AG09309 (cell line): ENCODE results near the gene EIF1AX.

ENCODE experiments used
- DNase-seq: peaks from one replicate; pipeline ENCODE4 v3.0.0-alpha.2; 2010; ENCODE audit warnings: low read depth
- H3K4me3 ChIP-seq: 2 replicates; pipeline ENCODE4 v1.5.1; 2011; ENCODE audit warnings: mild to moderate bottlenecking, low read depth, low read length, moderate library complexity; ENCODE audit not compliant: control insufficient read depth
- TF ChIP-seq, protein P1 (sequence below): IDR thresholded peaks from 2 replicates; pipeline ENCODE4 v1.5.1; 2011; ENCODE audit warnings: mild to moderate bottlenecking, low read depth, low read length, inconsistent platforms; ENCODE audit not compliant: insufficient read depth, control insufficient read depth; ENCODE audit errors: missing control alignments

EIF1AX gene

DNA sequence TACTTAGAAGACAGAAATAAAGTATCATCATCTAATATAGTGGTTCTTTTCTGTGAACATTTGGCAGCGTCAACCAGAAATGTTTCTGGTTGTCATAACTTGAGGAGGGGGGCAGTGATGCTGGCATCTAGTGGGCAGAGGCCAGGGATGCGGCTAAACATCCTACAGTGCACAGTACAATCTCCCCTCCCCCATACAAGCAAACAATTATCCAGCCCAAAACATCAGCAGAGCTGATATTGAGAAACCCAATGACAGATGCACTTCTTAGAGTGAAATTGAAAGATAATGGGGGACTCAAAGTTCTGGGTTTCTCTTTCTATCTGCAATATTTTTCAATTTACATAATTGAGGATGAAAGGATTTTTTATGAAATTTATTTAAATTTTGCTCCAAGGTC, 1.9 kb upstream of the EIF1AX start:
- H3K4me3 ChIP-seq: no peak overlapping the region
- TF ChIP-seq, protein P1, sequence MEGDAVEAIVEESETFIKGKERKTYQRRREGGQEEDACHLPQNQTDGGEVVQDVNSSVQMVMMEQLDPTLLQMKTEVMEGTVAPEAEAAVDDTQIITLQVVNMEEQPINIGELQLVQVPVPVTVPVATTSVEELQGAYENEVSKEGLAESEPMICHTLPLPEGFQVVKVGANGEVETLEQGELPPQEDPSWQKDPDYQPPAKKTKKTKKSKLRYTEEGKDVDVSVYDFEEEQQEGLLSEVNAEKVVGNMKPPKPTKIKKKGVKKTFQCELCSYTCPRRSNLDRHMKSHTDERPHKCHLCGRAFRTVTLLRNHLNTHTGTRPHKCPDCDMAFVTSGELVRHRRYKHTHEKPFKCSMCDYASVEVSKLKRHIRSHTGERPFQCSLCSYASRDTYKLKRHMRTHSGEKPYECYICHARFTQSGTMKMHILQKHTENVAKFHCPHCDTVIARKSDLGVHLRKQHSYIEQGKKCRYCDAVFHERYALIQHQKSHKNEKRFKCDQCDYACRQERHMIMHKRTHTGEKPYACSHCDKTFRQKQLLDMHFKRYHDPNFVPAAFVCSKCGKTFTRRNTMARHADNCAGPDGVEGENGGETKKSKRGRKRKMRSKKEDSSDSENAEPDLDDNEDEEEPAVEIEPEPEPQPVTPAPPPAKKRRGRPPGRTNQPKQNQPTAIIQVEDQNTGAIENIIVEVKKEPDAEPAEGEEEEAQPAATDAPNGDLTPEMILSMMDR: no peak
- DNase-seq: no peak

DNA sequence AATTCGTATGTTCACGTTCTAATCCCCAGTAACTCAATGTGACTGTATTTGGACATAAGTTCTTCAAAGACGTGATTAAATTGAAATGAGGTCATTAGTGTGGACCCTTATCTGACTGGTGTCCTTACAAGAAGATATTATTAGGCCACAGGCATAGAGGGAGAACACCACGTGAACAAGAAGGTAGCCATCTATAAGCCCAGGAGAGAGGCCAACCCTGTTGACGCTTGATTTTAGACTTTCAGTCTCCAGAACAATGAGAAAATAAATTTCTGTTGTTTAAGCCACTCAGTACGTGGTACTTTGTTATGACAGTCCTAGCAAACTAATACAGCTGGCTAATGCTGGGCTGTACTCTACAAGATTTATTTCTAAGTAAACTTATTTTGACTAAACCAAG, 1.5 kb upstream of the EIF1AX start:
- H3K4me3 ChIP-seq: no peak overlapping the region

DNA sequence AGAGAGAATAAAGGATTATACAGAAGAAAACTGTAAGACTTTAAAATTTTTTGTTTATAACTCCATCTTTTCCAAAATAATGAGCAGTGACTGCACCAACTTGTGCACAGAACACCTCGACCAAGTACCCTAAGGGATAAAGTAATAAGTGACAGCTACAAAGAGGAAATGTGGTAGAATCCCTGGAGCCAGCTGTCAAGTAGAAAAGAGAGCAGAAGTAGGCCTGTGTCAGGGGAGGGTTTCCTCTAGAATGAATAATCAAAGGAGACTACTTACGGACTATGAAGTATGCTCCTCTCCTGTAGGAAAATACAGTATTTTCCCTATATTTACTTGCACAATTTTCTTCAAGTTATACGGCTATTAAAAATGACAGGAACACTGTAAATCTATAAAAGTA, 1.2 kb downstream of the EIF1AX start:
- peak overlapping the region; percentile 98 for H3K4me3 ChIP-seq
- TF ChIP-seq, protein P1: no peak
- no peak for DNase-seq

More for the DNA sequence above, 1.5 kb upstream of the EIF1AX start:
- TF ChIP-seq, protein P1: no peak
- DNase-seq: no peak

DNA sequence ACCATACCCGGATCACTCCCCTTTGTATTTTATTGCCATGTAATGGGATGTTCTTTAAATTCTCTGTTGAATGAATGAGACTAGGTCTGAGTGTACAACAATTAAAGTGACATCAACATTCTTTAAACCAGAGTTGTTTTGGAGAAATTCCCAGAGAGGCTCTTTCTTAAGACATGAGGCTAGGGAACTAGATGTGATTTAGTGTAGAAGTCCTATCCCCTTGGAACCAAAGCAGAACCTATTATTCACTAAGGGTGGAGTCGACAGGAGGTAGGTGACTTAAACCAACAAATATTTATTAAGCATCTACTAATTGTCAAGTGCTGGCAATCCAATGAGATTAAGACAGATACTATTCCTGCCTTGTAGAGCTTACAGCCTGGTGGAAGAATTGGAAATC, 1.7 kb downstream of the EIF1AX start:
- TF ChIP-seq, protein P1: no peak
- H3K4me3 ChIP-seq: peak overlapping the region; percentile 98; the same call in 1 of the 2 replicates
- DNase-seq: peak; percentile 27

DNA sequence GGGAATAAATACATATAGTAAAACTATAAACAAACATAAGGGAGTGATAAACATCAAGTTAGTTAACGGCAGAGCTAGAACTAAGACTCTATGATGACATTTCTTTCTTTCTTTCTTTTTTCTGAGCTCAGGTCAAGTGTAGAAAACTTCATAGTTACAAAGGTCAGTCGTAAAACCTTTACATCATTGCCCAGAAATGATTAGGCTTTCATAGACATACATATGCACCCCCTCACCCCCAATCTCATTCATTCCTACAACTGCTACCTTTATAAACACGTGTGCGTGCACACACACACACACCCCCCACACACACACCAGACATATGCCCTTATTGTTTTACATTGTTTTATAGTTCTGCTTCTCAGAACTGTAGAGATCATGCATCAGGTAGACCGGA, 5.7 kb downstream of the EIF1AX start:
- H3K4me3 ChIP-seq: no peak overlapping the region
- no peak for DNase-seq
- TF ChIP-seq, protein P1: no peak

DNA sequence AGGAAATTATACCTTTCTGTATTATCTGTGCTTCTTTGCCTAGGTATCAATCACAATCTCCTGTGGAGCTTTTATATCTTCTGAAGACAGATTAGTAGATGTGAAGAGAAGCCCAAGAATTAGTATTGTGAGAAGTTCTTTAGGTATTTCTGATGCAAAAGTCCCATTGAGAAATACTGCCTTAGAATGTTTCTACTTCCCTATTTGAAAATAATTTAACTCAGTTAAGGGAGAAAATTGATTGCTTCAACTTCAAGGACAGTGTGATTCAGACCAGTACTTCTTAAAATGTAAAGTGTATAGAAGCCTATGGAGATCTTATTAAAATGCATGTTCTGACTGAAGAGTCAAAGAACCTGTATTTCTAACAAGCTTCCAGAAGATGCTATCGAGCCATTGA, 9.0 kb downstream of the EIF1AX start:
- TF ChIP-seq, protein P1: no peak
- H3K4me3 ChIP-seq: no peak overlapping the region
- DNase-seq: no peak

DNA sequence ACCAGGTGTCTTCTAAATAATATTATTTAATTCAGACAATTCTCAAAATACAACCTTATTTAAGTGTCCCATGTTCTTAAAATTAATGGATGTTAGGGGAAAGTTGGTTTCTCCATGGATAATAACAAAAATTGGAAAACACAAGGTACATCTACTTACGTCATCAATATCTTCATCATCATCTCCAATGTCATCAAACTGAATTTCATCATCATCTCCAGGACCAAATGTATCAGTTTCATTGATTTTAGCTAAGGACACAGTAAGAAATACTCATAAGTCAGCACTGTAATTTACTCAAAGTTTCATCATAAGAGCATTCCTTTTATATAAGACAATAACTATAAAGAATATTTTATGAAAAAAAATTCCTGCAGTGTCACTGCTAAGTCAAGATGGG, 11.3 kb downstream of the EIF1AX start:
- DNase-seq: no peak
- TF ChIP-seq, protein P1: no peak
- H3K4me3 ChIP-seq: no peak overlapping the region
